HepG2 (cell line): ENCODE measurements around the gene BCL2L2. TPM values are rescaled to one million over a fixed set of nuclear protein-coding genes. Genes with fewer than 3 reads are reported as not detected.
A peak's percentile ranks its signal among the peaks of the same experiment; 100 is the strongest.

ENCODE experiments used
- ATAC-seq: fragments of 200-7000 bp; cut with Tn5 transposase; 3 replicates; pipeline ENCODE4 v1.9.1; 2020; ENCODE audit warnings: mild to moderate bottlenecking, moderate library complexity
- BruUV-seq: library from RNA; stranded (reverse); fragments of 400-500 nt; replicated peaks from 2 replicates; lab custom pipeline; 2021; lab: Mats Ljungman, UMichigan
- CTCF ChIA-PET: fragments of 300-600 bp; formaldehyde crosslinking; extraction: SDS; loops from one replicate; lab custom pipeline; 2021; ENCODE audit warnings: low total read pairs, inconsistent platforms, low intra/inter-chr PET ratio; lab: Yijun Ruan, JAX
- POLR2A ChIA-PET: fragments of 350-600 bp; sonication (Branson Sonifier 250); formaldehyde crosslinking; loops from one replicate; lab custom pipeline; 2020; ENCODE audit warnings: antibody characterized with exemption, inconsistent platforms; lab: Yijun Ruan, JAX
- DNase-seq: peaks from one replicate; pipeline ENCODE4 v3.0.0-alpha.2; 2015; ENCODE audit warnings: low spot score
- FAIRE-seq: peaks from 3 replicates; lab custom pipeline; 2011; peaks lifted over from hg19 to GRCh38; lab: Jason Lieb, UNC
- H2AFZ ChIP-seq: one replicate; pipeline ENCODE4 v1.6.1; 2011; ENCODE audit warnings: low read length, inconsistent platforms
- H3K27ac ChIP-seq: fragments of 300-600 bp; 3 replicates; pipeline ENCODE4 v1.8.0; 2011; ENCODE audit warnings: mixed run types, mild to moderate bottlenecking, mixed read lengths, low read length, inconsistent platforms; ENCODE audit not compliant: insufficient read depth; ENCODE audit errors: extremely low read length
- H3K27me3 ChIP-seq, 2 experiments: fragments of 200-600 bp in 1 of 2; 2 replicates in 1 of 2; 3 replicates in 1 of 2; pipeline versions ENCODE4 v1.6.0 to v1.8.0; 2011; ENCODE audit warnings: low read length in 2 of 2, mild to moderate bottlenecking in 2 of 2, moderate library complexity in 2 of 2, inconsistent platforms in 1 of 2; ENCODE audit not compliant: insufficient read depth in 2 of 2, control insufficient read depth in 1 of 2
- H3K36me3 ChIP-seq, 2 experiments: fragments of 200-600 bp in 1 of 2; replicated peaks in 1 of 2; 2 replicates in 1 of 2; 3 replicates in 1 of 2; pipeline versions ENCODE4 v1.5.1 to v1.8.0; 2011; ENCODE audit warnings: low read length in 2 of 2, inconsistent platforms in 1 of 2; ENCODE audit not compliant: insufficient read depth in 2 of 2, control insufficient read depth in 1 of 2
- H3K4me1 ChIP-seq: 2 replicates; pipeline ENCODE4 v1.5.1; 2012; ENCODE audit warnings: low read length, inconsistent platforms; ENCODE audit not compliant: insufficient read depth
- H3K4me2 ChIP-seq: 2 replicates; pipeline ENCODE4 v1.6.0; 2011; ENCODE audit warnings: low read depth, low read length, inconsistent platforms
- H3K4me3 ChIP-seq, 3 experiments: fragments of 200-600 bp in 1 of 3; sonication (generic), shearing (Covaris generic) in 1 of 3; replicated peaks in 1 of 3; 2 replicates each; pipeline ENCODE4 v1.5.1; 2011 to 2016; ENCODE audit warnings: low read length in 3 of 3, inconsistent platforms in 2 of 3, low read depth in 2 of 3, mild to moderate bottlenecking in 2 of 3, control low read depth in 1 of 3, mixed read lengths in 1 of 3; ENCODE audit not compliant: insufficient read depth in 1 of 3
- H3K79me2 ChIP-seq: one replicate; pipeline ENCODE4 v1.6.1; 2011; ENCODE audit warnings: low read length, inconsistent platforms; ENCODE audit not compliant: insufficient read depth
- H3K9ac ChIP-seq: 2 replicates; pipeline ENCODE4 v1.6.0; 2011; ENCODE audit warnings: mild to moderate bottlenecking, low read depth, low read length, inconsistent platforms; ENCODE audit not compliant: insufficient read depth
- H3K9me3 ChIP-seq: 2 replicates; pipeline ENCODE4 v1.5.1; 2012; ENCODE audit warnings: mild to moderate bottlenecking, low read length
- H4K20me1 ChIP-seq: 2 replicates; pipeline ENCODE4 v1.6.0; 2011; ENCODE audit warnings: inconsistent platforms, mild to moderate bottlenecking, low read length, moderate library complexity; ENCODE audit not compliant: insufficient read depth
- ETV5 ChIP-seq: IDR thresholded peaks from 2 replicates; pipeline ENCODE4 v1.6.1; 2018; ENCODE audit warnings: missing biosample characterization, missing genetic modification reagents, inconsistent platforms, borderline replicate concordance
- JARID2 ChIP-seq: sonication (generic); formaldehyde crosslinking; IDR thresholded peaks from 2 replicates; pipeline ENCODE4 v1.8.1; 2023; ENCODE audit warnings: missing genetic modification reagents, inconsistent platforms; ENCODE audit not compliant: insufficient replicate concordance
- KDM1A ChIP-seq: IDR thresholded peaks from 2 replicates; pipeline ENCODE4 v1.6.1; 2016; ENCODE audit warnings: missing compliant biosample characterization
- MIER3 ChIP-seq: IDR thresholded peaks from 2 replicates; pipeline ENCODE4 v1.6.1; 2016; ENCODE audit warnings: missing compliant biosample characterization, borderline replicate concordance
- MYC ChIP-seq: sonication (generic); formaldehyde crosslinking; IDR thresholded peaks from 2 replicates; pipeline ENCODE4 v1.9.0; 2021; ENCODE audit warnings: missing genetic modification reagents, borderline replicate concordance
- SRSF9 ChIP-seq: fragments of 200-400 bp; formaldehyde crosslinking; IDR thresholded peaks from 2 replicates; pipeline ENCODE4 v1.6.1; 2018; ENCODE audit warnings: borderline replicate concordance, mild to moderate bottlenecking, low read depth, low read length; ENCODE audit not compliant: insufficient read depth, poor library complexity, severe bottlenecking
- WIZ ChIP-seq: sonication (generic); formaldehyde crosslinking; IDR thresholded peaks from 2 replicates; pipeline ENCODE4 v1.5.1; 2020; ENCODE audit warnings: mild to moderate bottlenecking, missing genetic modification reagents
- ZBTB26 ChIP-seq: IDR thresholded peaks from 2 replicates; pipeline ENCODE4 v1.6.1; 2016; ENCODE audit warnings: missing compliant biosample characterization, missing genetic modification reagents, borderline replicate concordance
- ZBTB39 ChIP-seq: sonication (generic); formaldehyde crosslinking; IDR thresholded peaks from 2 replicates; pipeline ENCODE4 v1.5.0; 2020; ENCODE audit warnings: missing genetic modification reagents
- ZBTB42 ChIP-seq: sonication (generic); formaldehyde crosslinking; IDR thresholded peaks from 2 replicates; pipeline ENCODE4 v1.5.0; 2020; ENCODE audit warnings: mild to moderate bottlenecking, missing genetic modification reagents
- ZC3H4 ChIP-seq: sonication (generic); formaldehyde crosslinking; IDR thresholded peaks from 2 replicates; pipeline ENCODE4 v1.4.0; 2020; ENCODE audit warnings: missing genetic modification reagents, borderline replicate concordance
- ZNF17 ChIP-seq: sonication (generic); formaldehyde crosslinking; IDR thresholded peaks from 2 replicates; pipeline ENCODE4 v1.5.0; 2020; ENCODE audit warnings: mild to moderate bottlenecking, missing genetic modification reagents
- ZNF253 ChIP-seq: sonication (generic); formaldehyde crosslinking; IDR thresholded peaks from 2 replicates; pipeline ENCODE4 v1.8.0; 2022; ENCODE audit warnings: mild to moderate bottlenecking, missing genetic modification reagents, borderline replicate concordance
- ZNF572 ChIP-seq: sonication (generic); formaldehyde crosslinking; IDR thresholded peaks from 2 replicates; pipeline ENCODE4 v1.5.1; 2020; ENCODE audit warnings: mild to moderate bottlenecking, missing genetic modification reagents
- ZNF776 ChIP-seq: sonication (generic); formaldehyde crosslinking; IDR thresholded peaks from 2 replicates; pipeline ENCODE4 v1.4.0; 2020; ENCODE audit warnings: mild to moderate bottlenecking, missing genetic modification reagents
- WGBS: methylation state at CpG from one replicate; pipeline ENCODE4 v1.1.6; 2017; ENCODE audit warnings: low lambda C conversion rate; 5-methylcytosine and 5-hydroxymethylcytosine counted together
- in situ Hi-C: cut with HindIII; loops from 2 replicates; pipeline ENCODE4 v1.10.0; 2017; ENCODE audit warnings: low pct_unique_long_range_greater_than_20kb; ENCODE audit not compliant: extremely low pct_ligation_motif_present
- intact Hi-C: fragments of 100-400 bp; cut with micrococcal nuclease; formaldehyde crosslinking; loops from one replicate; pipeline ENCODE4 v1.10.0; 2022; ENCODE audit not compliant: unreplicated experiment
- polyA plus RNA-seq, 8 experiments: library from polyadenylated mRNA; depleted of rRNA in 3 of 8; stranded (reverse) in 7 of 8; unstranded in 1 of 8; fragments of >200 nt; fragmentation: Illumina TruSeq in 4 of 8; extraction: Trizol in 4 of 8; gene quantifications; 2 replicates each; pipeline versions ENCODE4 v1.2.1 to v1.2.3, GENCODE V29; 2011 to 2016; ENCODE audit warnings: low read depth in 4 of 8, missing spikeins in 1 of 8, mixed read lengths in 1 of 8; ENCODE audit not compliant: insufficient read depth in 1 of 8
- total RNA-seq, 5 experiments: library from RNA; depleted of rRNA; stranded (reverse); fragments of >200 nt; fragmentation: Illumina TruSeq; extraction: Trizol; gene quantifications; 2 replicates each; pipeline ENCODE4 v1.2.3, GENCODE V29; 2016; ENCODE audit warnings: low read depth in 1 of 5
- TF ChIP-seq, protein P1 (sequence below): sonication (generic); formaldehyde crosslinking; IDR thresholded peaks from 2 replicates; pipeline ENCODE4 v1.4.0; 2020; ENCODE audit warnings: missing genetic modification reagents, borderline replicate concordance

The BCL2L2 gene
- total and polyA plus RNA-seq, 2 of the 13 experiments (the other 11 are each of a cell fraction or from before 2014, with no cell fraction given), result 28.1 to 49.8 TPM

DNA sequence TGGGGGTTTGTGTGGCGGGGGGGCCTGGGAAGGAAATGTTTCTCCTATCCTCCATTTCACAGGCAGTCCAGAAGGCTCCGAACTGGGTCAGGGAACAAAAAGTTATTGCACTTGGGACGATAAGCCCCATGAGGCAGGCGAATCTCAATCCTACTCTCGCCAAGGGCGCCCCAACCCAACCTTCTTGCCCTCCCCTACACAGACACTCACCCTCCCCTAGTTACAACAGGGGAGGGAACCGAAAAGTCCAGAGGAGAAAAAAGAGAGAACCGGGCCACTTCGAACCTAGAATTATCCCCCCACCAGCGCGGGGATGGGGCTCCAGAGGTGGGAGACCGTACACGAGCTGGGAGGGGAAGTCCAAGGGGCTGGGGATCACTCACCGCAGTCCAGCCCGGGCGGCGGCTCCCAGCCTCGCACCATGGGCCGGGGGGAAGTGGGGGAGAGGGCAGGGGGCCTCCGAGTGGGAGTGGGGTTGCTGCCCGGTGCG is 21.1 kb upstream of the BCL2L2 start:
- peak overlapping the region; percentile 83 to 96 (median 83) for H3K4me3 ChIP-seq
- peak overlapping the region; percentile 81 for H3K4me2 ChIP-seq
- no peaks in the 10 kb centered on the region; a peak in 1 of 5 replicates for H3K27me3 ChIP-seq
- H2AFZ ChIP-seq, result peak overlapping the region; percentile 57
- CTCF ChIA-PET, result interaction anchor here (1.9 kb wide), 1 partner anchor 10 kb away, joined by 8 read pairs; no protein-coding TSS in a partner anchor
- no peaks in the 10 kb centered on the region for H3K9me3 ChIP-seq
- intact Hi-C loops, result loop anchor here (1.0 kb wide), 5 partner anchors 10 to 190 kb away; partner anchors contain the start of genes ACIN1, C14orf119, NGDN and PABPN1
- no TSS peak for BruUV-seq
- peaks cover 2 to 5% of the 10 kb centered on the region in 2 experiments; a peak in 1 of 5 replicates for H3K36me3 ChIP-seq
- peak overlapping the region; percentile 85 for H3K9ac ChIP-seq
- ATAC-seq (peak; percentile 68), FAIRE-seq (no peak), DNase-seq (no peak)
- no peaks in the 10 kb centered on the region for H4K20me1 ChIP-seq
- H3K4me1 ChIP-seq, result peaks cover 26% of the 10 kb centered on the region
- in situ Hi-C loops, result no loop called here
- H3K79me2 ChIP-seq, result peaks cover 19% of the 10 kb centered on the region
- whole genome bisulfite sequencing, result under 1% methylated on average over 22 of the region's 22 CpGs
- POLR2A ChIA-PET, result interaction anchor here (0.9 to 9.2 kb wide), 24 partner anchors 9 to 828 kb away, joined by 3 to 165 read pairs (median 6); partner anchors contain the start of genes ACIN1, AJUBA, BCL2L2 and C14orf119
- peak overlapping the region; percentile 64 for H3K27ac ChIP-seq
- peak; percentile 0; the same call in 1 of the 2 replicates for TF ChIP-seq ZNF776 (CRISPR knock-in tag)
- TF ChIP-seq, protein P1, sequence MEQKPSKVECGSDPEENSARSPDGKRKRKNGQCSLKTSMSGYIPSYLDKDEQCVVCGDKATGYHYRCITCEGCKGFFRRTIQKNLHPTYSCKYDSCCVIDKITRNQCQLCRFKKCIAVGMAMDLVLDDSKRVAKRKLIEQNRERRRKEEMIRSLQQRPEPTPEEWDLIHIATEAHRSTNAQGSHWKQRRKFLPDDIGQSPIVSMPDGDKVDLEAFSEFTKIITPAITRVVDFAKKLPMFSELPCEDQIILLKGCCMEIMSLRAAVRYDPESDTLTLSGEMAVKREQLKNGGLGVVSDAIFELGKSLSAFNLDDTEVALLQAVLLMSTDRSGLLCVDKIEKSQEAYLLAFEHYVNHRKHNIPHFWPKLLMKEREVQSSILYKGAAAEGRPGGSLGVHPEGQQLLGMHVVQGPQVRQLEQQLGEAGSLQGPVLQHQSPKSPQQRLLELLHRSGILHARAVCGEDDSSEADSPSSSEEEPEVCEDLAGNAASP (CRISPR knock-in tag), result no peak
- peak; percentile 79; the same call in 1 of the 2 replicates for TF ChIP-seq MYC (CRISPR knock-in tag)
- TF ChIP-seq ETV5 (CRISPR knock-in tag), result no peak
- TF ChIP-seq MIER3 (CRISPR knock-in tag), result no peak
- TF ChIP-seq ZNF572, result peak; percentile 99
- TF ChIP-seq ZNF17 (CRISPR knock-in tag), result no peak
- peak; percentile 76 for TF ChIP-seq ZBTB42 (CRISPR knock-in tag)
- no peak; the same call in 1 of the 2 replicates for TF ChIP-seq ZBTB39 (CRISPR knock-in tag)
- TF ChIP-seq JARID2 (CRISPR knock-in tag), result no peak
- no peak for TF ChIP-seq KDM1A (CRISPR knock-in tag)
- no peak for TF ChIP-seq ZNF253 (CRISPR knock-in tag)
- TF ChIP-seq SRSF9, result no peak
- no peak for TF ChIP-seq ZBTB26
- no peak for TF ChIP-seq ZC3H4 (CRISPR knock-in tag)
- no peak for TF ChIP-seq WIZ
